Mesenchymal stem cell (in vitro differentiated cells and primary cell): ENCODE data around the gene SSR4.

Experiments
- DNase-seq: peaks from one replicate; pipeline ENCODE4 v3.0.0-alpha.2; 2013
- H2AFZ ChIP-seq: one replicate; pipeline ENCODE4 v1.6.1; 2013; ENCODE audit warnings: low read depth, mild to moderate bottlenecking, control low read depth, inconsistent platforms, low read length, moderate library complexity
- H2AK5ac ChIP-seq: 2 replicates; pipeline ENCODE4 v1.6.1; 2013; ENCODE audit warnings: low read length, moderate library complexity, mild to moderate bottlenecking, inconsistent platforms; ENCODE audit not compliant: severe bottlenecking
- H2BK120ac ChIP-seq: one replicate; pipeline ENCODE4 v1.6.1; 2013; ENCODE audit warnings: low read depth, mild to moderate bottlenecking, inconsistent platforms, low read length, moderate library complexity
- H2BK12ac ChIP-seq, 2 experiments: one replicate each; pipeline ENCODE4 v1.6.1; 2013; ENCODE audit warnings: inconsistent platforms in 2 of 2, low read length in 2 of 2, mild to moderate bottlenecking in 2 of 2, moderate library complexity in 2 of 2, control low read depth in 1 of 2
- H2BK15ac ChIP-seq: one replicate; pipeline ENCODE4 v1.6.1; 2013; ENCODE audit warnings: mild to moderate bottlenecking, low read depth, inconsistent platforms; ENCODE audit not compliant: poor library complexity, severe bottlenecking
- H2BK5ac ChIP-seq: 2 replicates; pipeline ENCODE4 v1.6.1; 2013; ENCODE audit warnings: low read depth, mild to moderate bottlenecking, low read length, control low read depth, inconsistent platforms; ENCODE audit not compliant: poor library complexity, severe bottlenecking
- H3K14ac ChIP-seq, 2 experiments: one replicate each; pipeline ENCODE4 v1.6.1; 2013; ENCODE audit warnings: inconsistent platforms in 2 of 2, low read length in 2 of 2, control low read depth in 1 of 2, mild to moderate bottlenecking in 1 of 2, moderate library complexity in 1 of 2
- H3K18ac ChIP-seq, 2 experiments: one replicate each; pipeline ENCODE4 v1.6.1; 2013; ENCODE audit warnings: inconsistent platforms in 2 of 2, low read length in 2 of 2, control low read depth in 1 of 2, low read depth in 1 of 2, mild to moderate bottlenecking in 1 of 2
- H3K23ac ChIP-seq, 2 experiments: one replicate each; pipeline ENCODE4 v1.6.1; 2013; ENCODE audit warnings: inconsistent platforms in 2 of 2, low read length in 2 of 2, mild to moderate bottlenecking in 2 of 2, moderate library complexity in 2 of 2, control low read depth in 1 of 2
- H3K27ac ChIP-seq: 2 replicates; pipeline ENCODE4 v1.5.1; 2013; ENCODE audit warnings: mild to moderate bottlenecking, moderate library complexity, low read length, control low read depth, inconsistent platforms; ENCODE audit not compliant: poor library complexity, severe bottlenecking
- H3K27me3 ChIP-seq, 2 experiments: 2 replicates each; pipeline versions ENCODE4 v1.6.1 to v1.7.0; 2013; ENCODE audit warnings: low read length in 2 of 2, mild to moderate bottlenecking in 2 of 2, moderate library complexity in 2 of 2, control low read depth in 1 of 2, inconsistent platforms in 1 of 2; ENCODE audit not compliant: control insufficient read depth in 1 of 2, insufficient read depth in 1 of 2
- H3K36me3 ChIP-seq, 2 experiments: 2 replicates each; pipeline versions ENCODE4 v1.6.1 to v1.7.0; 2013; ENCODE audit warnings: low read length in 2 of 2, control low read depth in 1 of 2, inconsistent platforms in 1 of 2, low read depth in 1 of 2, mild to moderate bottlenecking in 1 of 2; ENCODE audit not compliant: insufficient read depth in 2 of 2, control insufficient read depth in 1 of 2
- H3K4ac ChIP-seq, 2 experiments: one replicate each; pipeline ENCODE4 v1.6.1; 2013; ENCODE audit warnings: inconsistent platforms in 2 of 2, low read length in 2 of 2, mild to moderate bottlenecking in 2 of 2, moderate library complexity in 2 of 2, control low read depth in 1 of 2, low read depth in 1 of 2
- H3K4me1 ChIP-seq: 2 replicates; pipeline ENCODE4 v1.6.1; 2013; ENCODE audit warnings: low read depth, low read length, control low read depth; ENCODE audit not compliant: control insufficient read depth, insufficient read depth
- H3K4me2 ChIP-seq: 2 replicates; pipeline ENCODE4 v1.6.1; 2013; ENCODE audit warnings: low read length, mild to moderate bottlenecking, inconsistent platforms; ENCODE audit not compliant: poor library complexity, severe bottlenecking
- H3K4me3 ChIP-seq, 2 experiments: 2 replicates each; pipeline versions ENCODE4 v1.5.1 to v1.7.0; 2013; ENCODE audit warnings: low read length in 2 of 2, mild to moderate bottlenecking in 2 of 2, control low read depth in 1 of 2, low read depth in 1 of 2; ENCODE audit not compliant: insufficient read depth in 1 of 2
- H3K79me1 ChIP-seq: replicated peaks from 2 replicates; pipeline ENCODE4 v1.6.1; 2013; ENCODE audit warnings: mild to moderate bottlenecking, control low read depth, low read length, inconsistent platforms; ENCODE audit not compliant: poor library complexity, severe bottlenecking
- H3K9ac ChIP-seq: 2 replicates; pipeline ENCODE4 v1.7.0; 2013; ENCODE audit warnings: mild to moderate bottlenecking, low read length, moderate library complexity
- H3K9me3 ChIP-seq: 2 replicates; pipeline ENCODE4 v1.7.0; 2013; ENCODE audit warnings: mild to moderate bottlenecking, low read length; ENCODE audit not compliant: control insufficient read depth
- H4K8ac ChIP-seq: one replicate; pipeline ENCODE4 v1.6.1; 2013; ENCODE audit warnings: inconsistent platforms, mild to moderate bottlenecking, low read length, moderate library complexity
- H4K91ac ChIP-seq: one replicate; pipeline ENCODE4 v1.6.1; 2013; ENCODE audit warnings: mild to moderate bottlenecking, low read length, inconsistent platforms
- WGBS: methylation state at CpG from one replicate; pipeline ENCODE4 v1.1.7; 2013; ENCODE audit warnings: mixed read lengths; 5-methylcytosine and 5-hydroxymethylcytosine counted together

SSR4 gene

GRCh38 chrX:153773218-153773611, 21.3 kb upstream of the SSR4 start:
- no peak overlapping the region for H3K4me2 ChIP-seq
- no peak overlapping the region for H4K91ac ChIP-seq
- H3K79me1 ChIP-seq: peaks cover 2% of the 10 kb centered on the region
- H2BK12ac ChIP-seq: no peak overlapping the region
- no peak overlapping the region for H3K23ac ChIP-seq
- H2AFZ ChIP-seq: no peak overlapping the region
- no peak overlapping the region for H3K4me3 ChIP-seq
- peaks cover 6 to 97% of the 10 kb centered on the region in 2 experiments for H3K36me3 ChIP-seq
- H3K4ac ChIP-seq: no peak overlapping the region
- H2BK5ac ChIP-seq: no peak overlapping the region
- no peaks in the 10 kb centered on the region for H3K27me3 ChIP-seq
- 94% methylated on average over 23 of the region's 23 CpGs for WGBS
- no peak overlapping the region for H3K27ac ChIP-seq
- peaks cover 1% of the 10 kb centered on the region for H3K4me1 ChIP-seq
- no peak overlapping the region for H2AK5ac ChIP-seq
- no peak overlapping the region for H3K18ac ChIP-seq
- DNase-seq: no peak
- H3K9me3 ChIP-seq: no peaks in the 10 kb centered on the region
- H3K9ac ChIP-seq: no peak overlapping the region
- no peak overlapping the region for H2BK15ac ChIP-seq
- no peak overlapping the region for H4K8ac ChIP-seq
- H3K14ac ChIP-seq: no peak overlapping the region
- H2BK120ac ChIP-seq: no peak overlapping the region

GRCh38 chrX:153773741-153774575, 20.5 kb upstream of the SSR4 start:
- Histone ChIP-seq H3K79me1 (no peaks in the 10 kb centered on the region), H3K9ac (no peak overlapping the region), H3K4me3 (no peak overlapping the region), H2BK12ac (no peak overlapping the region), H4K91ac (no peak overlapping the region), H3K4me1 (peaks cover 1% of the 10 kb centered on the region), H3K36me3 (peaks cover 6 to 92% of the 10 kb centered on the region in 2 experiments), H2BK15ac (no peak overlapping the region), H3K4me2 (no peak overlapping the region), H3K27ac (no peak overlapping the region), H2BK120ac (no peak overlapping the region), H3K4ac (no peak overlapping the region), H2BK5ac (no peak overlapping the region), H2AFZ (no peak overlapping the region), H3K9me3 (no peaks in the 10 kb centered on the region), H3K27me3 (no peaks in the 10 kb centered on the region), H3K18ac (no peak overlapping the region), H3K14ac (no peak overlapping the region), H4K8ac (no peak overlapping the region), H2AK5ac (no peak overlapping the region), H3K23ac (no peak overlapping the region)
- no peak for DNase-seq
- 93% methylated on average over 44 of the region's 48 CpGs for WGBS

DNA sequence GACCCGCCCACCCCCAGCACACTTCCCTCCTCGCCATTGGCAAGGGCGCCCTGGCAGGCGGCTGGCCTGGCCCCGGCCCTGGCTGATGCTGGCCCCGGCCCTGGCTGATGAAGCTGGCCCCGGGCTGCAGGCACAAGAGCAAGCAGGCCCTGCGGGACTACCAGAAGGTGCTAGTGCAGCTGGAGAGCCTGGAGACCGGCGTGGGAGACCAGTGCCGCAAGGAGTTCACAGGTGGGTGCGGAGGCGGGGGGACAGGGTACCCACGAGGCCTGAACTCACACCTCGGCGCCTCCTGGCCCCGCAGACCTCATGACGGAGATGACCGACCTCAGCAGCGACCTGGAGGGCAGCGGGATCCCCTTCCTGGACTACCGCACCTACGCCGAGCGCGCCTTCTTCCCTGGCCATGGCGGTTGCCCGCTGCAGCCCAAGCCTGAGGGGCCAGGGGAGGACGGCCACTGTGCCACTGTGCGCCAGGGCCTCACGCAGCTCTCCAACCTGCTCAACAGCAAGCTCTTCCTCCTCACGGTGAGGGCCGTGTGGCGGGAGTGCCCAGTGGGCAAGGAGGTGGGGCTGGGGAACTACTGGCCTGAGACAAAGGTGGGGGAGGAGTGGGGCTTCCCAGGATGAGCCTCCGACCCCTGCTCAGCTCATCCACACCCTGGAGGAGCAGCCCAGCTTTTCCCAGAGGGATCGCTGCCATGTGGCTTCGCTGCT, 19.7 kb upstream of the SSR4 start:
- Histone ChIP-seq H3K36me3 (peaks cover 3 to 84% of the 10 kb centered on the region in 2 experiments), H3K18ac (no peak overlapping the region), H2BK5ac (no peak overlapping the region), H3K4me2 (no peak overlapping the region), H3K27me3 (peaks cover 0 to 1% of the 10 kb centered on the region in 2 experiments), H3K79me1 (no peaks in the 10 kb centered on the region), H4K91ac (no peak overlapping the region), H2BK120ac (no peak overlapping the region), H3K14ac (no peak overlapping the region), H3K9ac (no peak overlapping the region), H3K4me3 (no peak overlapping the region), H3K23ac (no peak overlapping the region), H4K8ac (no peak overlapping the region), H3K27ac (no peak overlapping the region), H2AK5ac (no peak overlapping the region), H2BK12ac (no peak overlapping the region), H3K9me3 (no peaks in the 10 kb centered on the region), H3K4me1 (peaks cover 1% of the 10 kb centered on the region), H3K4ac (no peak overlapping the region), H2AFZ (no peak overlapping the region), H2BK15ac (no peak overlapping the region)
- 97% methylated on average over 12 of the region's 37 CpGs for WGBS
- DNase-seq: no peak
